Heart left ventricle (tissue), 16 donors: ENCODE results near the gene CAPG. TPM values are rescaled to one million over a fixed set of nuclear protein-coding genes. Genes with fewer than 3 reads are reported as not detected.

ENCODE experiments used
- ATAC-seq, 4 donors: fragments of 200-7000 bp; cut with Tn5 transposase; one replicate each; pipeline ENCODE4 v1.9.1; 2020 to 2022; ENCODE audit warnings: moderate library complexity in 4 of 4, mild to moderate bottlenecking in 3 of 4, moderate number of reproducible peaks in 1 of 4
- DNase-seq, 5 donors: peaks; one replicate each; pipeline ENCODE4 v3.0.0-alpha.2; 2020
- H3K27ac ChIP-seq, 12 donors: fragments of 200-600 bp; sonication (generic) in 4 of 12; one replicate each; pipeline versions ENCODE4 v1.5.0 to v1.8.0; 2016 to 2022; ENCODE audit warnings: mild to moderate bottlenecking in 2 of 12
- H3K27me3 ChIP-seq, 9 donors: fragments of 200-600 bp; sonication (generic) in 2 of 9; one replicate each; pipeline versions ENCODE4 v1.5.1 to v1.8.0; 2016 to 2022; ENCODE audit warnings: mild to moderate bottlenecking in 3 of 9
- H3K36me3 ChIP-seq, 9 donors: fragments of 200-600 bp; sonication (generic) in 2 of 9; one replicate each; pipeline versions ENCODE4 v1.5.0 to v1.8.0; 2018 to 2022; ENCODE audit warnings: mild to moderate bottlenecking in 2 of 9
- H3K4me1 ChIP-seq, 12 donors: fragments of 200-600 bp; sonication (generic) in 4 of 12; one replicate each; pipeline versions ENCODE4 v1.5.0 to v1.8.0; 2016 to 2022; ENCODE audit warnings: mild to moderate bottlenecking in 3 of 12
- H3K4me3 ChIP-seq, 12 donors: fragments of 200-600 bp; sonication (generic) in 4 of 12; one replicate each; pipeline versions ENCODE4 v1.5.0 to v1.8.0; 2017 to 2022; ENCODE audit warnings: mild to moderate bottlenecking in 9 of 12, moderate library complexity in 4 of 12
- H3K9me3 ChIP-seq, 12 donors: fragments of 200-600 bp; sonication (generic) in 4 of 12; one replicate each; pipeline versions ENCODE4 v1.5.0 to v1.8.0; 2016 to 2022; ENCODE audit warnings: mild to moderate bottlenecking in 1 of 12
- CTCF ChIP-seq, 12 donors: fragments of 200-600 bp; sonication (generic) in 4 of 12; IDR thresholded peaks; one replicate each; pipeline versions ENCODE4 v1.5.0 to v1.8.0; 2018 to 2022; ENCODE audit warnings: antibody characterized with exemption in 12 of 12, mild to moderate bottlenecking in 5 of 12
- POLR2A ChIP-seq, 2 donors: fragments of 450-650 bp; IDR thresholded peaks; one replicate each; pipeline ENCODE4 v1.6.1; 2017; ENCODE audit warnings: antibody characterized with exemption in 2 of 2, mild to moderate bottlenecking in 2 of 2, moderate library complexity in 2 of 2
- WGBS, 4 donors: extraction: QIAGEN DNeasy Blood & Tissue Kit in 2 of 4; methylation state at CpG; one replicate each; pipeline versions ENCODE4 v1.1.5 to v1.1.7; 2013 to 2018; 5-methylcytosine and 5-hydroxymethylcytosine counted together
- intact Hi-C, 10 donors: fragments of 100-400 bp; cut with DNase I; formaldehyde crosslinking; loops; one replicate each; pipeline versions ENCODE4 v1.11.1 to v1.14.2; 2022
- polyA plus RNA-seq, 2 donors: library from polyadenylated mRNA; stranded (reverse); fragments of 200-250 nt; gene quantifications; one replicate each; pipeline ENCODE4 v1.2.3, GENCODE V29; 2013
- total RNA-seq, 9 donors: library from RNA; depleted of rRNA in 2 of 9; stranded (reverse); fragments of >200 nt in 2 of 9; fragmentation: NEBNext Ultra II Directional in 3 of 9; extraction: Animal tissue kit (Norgen Biotek cat#: 25700) in 3 of 9; gene quantifications; one replicate each; pipeline versions ENCODE4 v1.1.0 to v1.2.4, GENCODE V29; 2016 to 2023
- donor health status: ischemic (EF 13 %, LVEDD 7.1; RV severe dilation, severe dysfunction).
- donor health status: healthy with polysubstance abuse.
- donor health status: DM: no; HTN: yes; CAD: no.
- donor health status: DM: no; HTN: no; CAD: no.
- donor health status: ischemic (EF 25% LVEDD 6.9; RV normal size, moderate dysfunction).
- donor health status: ischemic (EF 25% LVEDD 5.7; RV mildly dilated, moderate dysfunction).
- donor health status: healthy.
- donor health status: DM: yes; HTN: yes; CAD: no.
- donor health status: ischemic (EF 35%, LVEDD 5.7; RV mildly dilated, moderate dysfunction).
- donor health status: nonischemic (EF 11% LVEDD 7.7; RV severe dilation, severe dysfunction).
- donor health status: DM: yes; HTN: yes; CAD: no.
- donor health status: PGD.
- donor health status: ischemic (EF 29% LVEDD 5.4; RV normal size, mild dysfunction).
- donor health status: nonischemic (EF 23%, LVEDD 6.1; RV moderate dilation, normal function).

Gene CAPG
- total and polyA plus RNA-seq, 11 donors = 2.8 to 91.6 (median 4.5) TPM

DNA sequence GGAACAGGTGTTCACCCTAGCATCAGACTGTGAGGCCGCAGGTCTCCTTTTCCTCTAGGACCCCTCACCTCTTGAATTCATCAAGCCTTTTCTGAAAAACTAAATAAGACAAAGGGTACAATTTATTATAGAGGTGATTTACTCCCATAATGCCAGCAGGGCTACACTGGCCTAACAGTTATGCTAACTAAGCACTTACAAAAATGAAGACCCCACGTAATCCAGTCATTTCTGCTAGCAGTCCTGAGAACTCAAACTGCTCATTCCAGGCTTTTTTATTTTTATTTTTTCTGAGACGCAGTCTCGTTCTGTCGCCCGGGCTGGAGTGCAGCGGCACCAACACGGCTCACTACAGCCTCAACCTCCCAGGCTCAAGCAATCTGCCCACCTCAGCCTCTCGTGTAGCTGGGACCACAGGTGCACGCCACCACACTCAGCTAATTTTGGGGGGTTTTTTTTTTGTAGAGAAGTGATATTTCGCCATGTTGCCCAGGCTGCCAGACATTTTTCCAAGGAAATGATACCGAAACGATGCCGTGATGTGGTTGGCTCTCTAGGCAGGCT is 14.2 kb downstream of the CAPG start:
- intact Hi-C loops = no loop called here
- Histone ChIP-seq H3K9me3 (no peaks in the 10 kb centered on the region), H3K36me3 (peaks cover 0 to 64% (median 4%) of the 10 kb centered on the region in 9 donors), H3K27me3 (no peaks in the 10 kb centered on the region), H3K4me1 (peaks cover 0 to 8% (median 0%) of the 10 kb centered on the region in 12 donors), H3K4me3 (no peak overlapping the region), H3K27ac (no peak overlapping the region)
- DNase-seq = no peak
- WGBS, 4 donors = 95 to 96% (median 96%) methylated on average over 10 to 14 of the region's 14 CpGs
- TF ChIP-seq CTCF (IDR thresholded peaks at IDR 0.05) (no peak), POLR2A (IDR thresholded peaks at IDR 0.05) (no peak)
- no peak for ATAC-seq

- Histone ChIP-seq H3K27me3 (no peaks in the 10 kb centered on the region), H3K36me3 (peaks cover 0 to 68% (median 15%) of the 10 kb centered on the region in 9 donors), H3K4me1 (peaks cover 0 to 8% (median 0%) of the 10 kb centered on the region in 12 donors), H3K9me3 (no peaks in the 10 kb centered on the region), H3K27ac (no peak overlapping the region), H3K4me3 (no peak overlapping the region)
- no peak for DNase-seq
- WGBS, 4 donors = 87 to 100% (median 90%) methylated on average over 3 to 6 of the region's 6 CpGs
- ATAC-seq = no peak
- intact Hi-C loops = no loop called here
- TF ChIP-seq CTCF (IDR thresholded peaks at IDR 0.05) = no peak
- no peak for TF ChIP-seq POLR2A (IDR thresholded peaks at IDR 0.05)
Observed at GRCh38 chr2:85394976-85395375, 15.2 kb downstream of the CAPG start.

DNA sequence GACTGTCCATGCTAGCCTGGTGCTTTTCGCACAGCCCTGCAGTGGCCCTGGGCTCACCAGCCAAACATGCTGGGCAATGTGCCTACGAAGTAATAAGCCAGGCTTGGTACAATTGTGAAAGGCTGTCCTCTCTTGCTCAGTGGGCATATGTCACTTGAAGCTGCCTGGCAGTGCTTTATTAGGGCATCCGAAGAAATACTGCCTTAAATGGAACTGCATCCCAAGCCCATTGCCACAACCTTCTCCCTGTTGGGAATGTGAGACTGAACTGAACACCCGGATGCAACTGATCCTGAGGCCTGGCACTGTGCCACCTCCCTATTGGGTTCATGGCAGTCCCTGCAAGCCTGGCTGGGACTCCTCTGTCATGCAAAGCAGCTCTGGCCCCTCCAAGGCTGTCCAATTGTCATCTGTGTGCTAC is 15.9 kb downstream of the CAPG start:
- H3K4me1 ChIP-seq = peaks cover 0 to 8% (median 0%) of the 10 kb centered on the region in 12 donors
- ATAC-seq (no peak), DNase-seq (no peak)
- no peak for TF ChIP-seq CTCF (IDR thresholded peaks at IDR 0.05)
- H3K36me3 ChIP-seq = peaks cover 0 to 71% (median 22%) of the 10 kb centered on the region in 9 donors
- H3K4me3 ChIP-seq = no peak overlapping the region
- intact Hi-C loops = no loop called here
- WGBS, 4 donors = 83 to 96% (median 90%) methylated on average over 3 to 4 of the region's 4 CpGs
- H3K27me3 ChIP-seq = no peaks in the 10 kb centered on the region
- no peak overlapping the region for H3K27ac ChIP-seq
- H3K9me3 ChIP-seq = no peaks in the 10 kb centered on the region

GRCh38 chr2:85393836-85394235 is 16.3 kb downstream of the CAPG start:
- no peak for TF ChIP-seq CTCF (IDR thresholded peaks at IDR 0.05)
- no peak for TF ChIP-seq POLR2A (IDR thresholded peaks at IDR 0.05)
- Histone ChIP-seq H3K36me3 (peaks cover 0 to 75% (median 26%) of the 10 kb centered on the region in 9 donors), H3K27ac (no peak overlapping the region), H3K27me3 (no peaks in the 10 kb centered on the region), H3K4me3 (no peak overlapping the region), H3K9me3 (no peaks in the 10 kb centered on the region), H3K4me1 (peaks cover 0 to 8% (median 0%) of the 10 kb centered on the region in 12 donors)
- intact Hi-C loops = no loop called here
- 88 to 96% (median 94%) methylated on average over 4 of the region's 4 CpGs for WGBS, 4 donors
- ATAC-seq (no peak), DNase-seq (no peak)
